Mucosa of rectum (tissue), 2 donors: ENCODE measurements around the gene ARID5B.

Experiments
- H3K27ac ChIP-seq, 2 donors: one replicate each; pipeline ENCODE4 v1.7.0; 2013; ENCODE audit warnings: inconsistent platforms in 2 of 2, low read depth in 2 of 2, low read length in 2 of 2
- H3K27me3 ChIP-seq, 2 donors: one replicate each; pipeline ENCODE4 v1.7.0; 2013; ENCODE audit warnings: low read length in 2 of 2; ENCODE audit not compliant: control insufficient read depth in 2 of 2, insufficient read depth in 2 of 2
- H3K36me3 ChIP-seq, 2 donors: one replicate each; pipeline ENCODE4 v1.7.0; 2013; ENCODE audit warnings: low read length in 2 of 2; ENCODE audit not compliant: control insufficient read depth in 2 of 2, insufficient read depth in 2 of 2
- H3K4me1 ChIP-seq, 2 donors: one replicate each; pipeline ENCODE4 v1.7.0; 2013; ENCODE audit warnings: low read length in 2 of 2, mild to moderate bottlenecking in 1 of 2; ENCODE audit not compliant: control insufficient read depth in 2 of 2, insufficient read depth in 2 of 2
- H3K4me3 ChIP-seq, 2 donors: one replicate each; pipeline ENCODE4 v1.7.0; 2013; ENCODE audit warnings: low read length in 2 of 2
- H3K9ac ChIP-seq, 2 donors: one replicate each; pipeline ENCODE4 v1.7.0; 2013; ENCODE audit warnings: low read length in 2 of 2, low read depth in 1 of 2, mild to moderate bottlenecking in 1 of 2
- H3K9me3 ChIP-seq, 2 donors: one replicate each; pipeline ENCODE4 v1.7.0; 2013; ENCODE audit warnings: low read length in 2 of 2; ENCODE audit not compliant: control insufficient read depth in 2 of 2
- donor health status: healthy.
- donor health status: Normal muscosa, but diverticular disease.

Gene ARID5B

DNA sequence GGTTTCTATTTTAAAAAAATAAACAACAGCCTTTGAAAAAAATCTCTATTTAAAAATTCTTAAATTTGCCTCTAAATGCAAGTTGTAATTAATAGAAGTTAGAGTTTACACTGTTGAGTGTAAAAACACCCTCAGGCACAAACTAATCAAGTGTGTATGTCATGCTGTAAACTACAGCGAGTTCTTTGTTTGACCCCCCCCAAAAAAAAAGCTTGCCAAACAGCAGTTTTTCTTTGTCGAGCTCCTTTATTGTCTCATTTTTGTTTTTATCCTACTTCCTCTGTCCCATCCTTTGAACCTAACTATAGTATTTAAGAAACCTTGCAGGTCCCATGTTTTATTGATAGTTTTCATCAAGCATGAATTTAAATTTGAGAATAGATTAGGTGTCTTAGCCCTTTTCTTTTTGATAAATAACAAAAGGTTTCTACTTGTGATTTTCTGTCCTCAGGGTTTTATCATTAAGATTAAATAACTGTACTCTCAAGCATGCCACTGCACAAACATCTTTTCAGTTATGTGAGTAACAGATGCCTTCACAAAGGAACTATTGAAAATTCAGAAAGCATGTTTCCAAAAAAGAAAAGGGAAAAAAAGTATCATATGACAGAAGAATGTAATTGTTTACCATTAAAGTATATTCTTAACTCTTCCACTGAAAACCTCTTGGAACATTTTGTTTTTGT is 176.0 kb downstream of the ARID5B start:
- H3K4me1 ChIP-seq: peaks cover 9 to 15% of the 10 kb centered on the region in 2 donors
- no peak overlapping the region for H3K4me3 ChIP-seq
- H3K9ac ChIP-seq: no peak overlapping the region
- H3K9me3 ChIP-seq: no peaks in the 10 kb centered on the region
- H3K27ac ChIP-seq: no peak overlapping the region
- H3K27me3 ChIP-seq: no peaks in the 10 kb centered on the region
- H3K36me3 ChIP-seq: peaks cover 17 to 21% of the 10 kb centered on the region in 2 donors

DNA sequence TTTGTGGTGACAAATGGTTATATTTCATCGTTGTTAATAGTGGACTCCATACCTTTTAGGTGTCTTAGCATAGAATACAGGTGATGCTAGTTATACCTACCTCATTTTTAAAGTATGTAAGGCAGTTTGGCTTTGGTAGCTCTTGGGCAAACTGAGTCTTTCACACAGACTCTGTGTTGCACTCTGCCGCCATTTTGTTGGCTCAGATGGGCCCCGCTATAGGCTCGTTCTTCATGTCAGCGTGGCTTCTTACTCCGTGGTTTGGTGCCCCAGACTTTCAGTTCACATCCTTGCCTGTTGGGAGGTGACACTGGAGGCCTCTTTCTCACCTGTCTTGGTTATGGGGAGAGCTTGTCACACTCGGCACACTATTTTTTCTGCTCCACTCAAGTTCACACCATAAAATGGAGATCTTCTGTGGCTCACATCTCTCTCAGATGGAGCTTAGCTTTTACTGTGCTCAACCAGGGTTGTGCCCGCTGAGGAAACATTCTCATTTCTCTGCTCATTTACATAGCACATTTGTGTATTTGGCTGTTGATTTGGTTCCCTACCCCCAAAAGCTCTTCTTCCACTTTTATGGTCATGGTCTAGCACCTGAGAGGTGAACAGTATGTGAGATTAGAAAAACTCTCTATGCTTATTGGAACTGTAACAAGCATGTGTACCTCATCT is 178.5 kb downstream of the ARID5B start:
- Histone ChIP-seq H3K36me3 (peaks cover 6 to 9% of the 10 kb centered on the region in 2 donors), H3K9ac (no peak overlapping the region), H3K27me3 (no peaks in the 10 kb centered on the region), H3K4me3 (no peak overlapping the region), H3K9me3 (no peaks in the 10 kb centered on the region), H3K4me1 (peaks cover 21 to 27% of the 10 kb centered on the region in 2 donors), H3K27ac (no peak overlapping the region)

DNA sequence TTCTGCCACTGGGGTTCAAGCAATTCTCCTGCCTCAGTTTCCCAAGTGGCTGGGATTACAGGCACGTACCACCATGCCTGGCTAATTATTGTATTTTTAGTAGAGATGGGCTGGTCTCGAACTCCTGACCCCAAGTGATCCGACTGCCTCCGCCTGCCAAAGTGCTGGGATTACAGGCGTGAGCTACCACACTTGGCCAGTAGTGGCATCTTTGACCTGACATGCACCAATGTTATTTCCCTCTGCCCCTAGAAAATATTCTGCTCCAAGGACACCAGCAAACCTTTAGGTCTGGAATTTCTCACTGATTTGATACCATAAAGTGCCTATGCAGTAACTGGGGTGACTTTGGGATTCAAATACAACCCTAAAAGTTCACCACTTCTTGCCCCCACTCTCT is 179.4 kb downstream of the ARID5B start:
- no peaks in the 10 kb centered on the region for H3K27me3 ChIP-seq
- H3K36me3 ChIP-seq: peaks cover 4 to 15% of the 10 kb centered on the region in 2 donors
- H3K4me3 ChIP-seq: no peak overlapping the region
- peak overlapping the region in 1 of 2 donors; percentile 23 for H3K27ac ChIP-seq
- no peak overlapping the region for H3K9ac ChIP-seq
- peaks cover 21 to 27% of the 10 kb centered on the region in 2 donors for H3K4me1 ChIP-seq
- no peaks in the 10 kb centered on the region for H3K9me3 ChIP-seq

DNA sequence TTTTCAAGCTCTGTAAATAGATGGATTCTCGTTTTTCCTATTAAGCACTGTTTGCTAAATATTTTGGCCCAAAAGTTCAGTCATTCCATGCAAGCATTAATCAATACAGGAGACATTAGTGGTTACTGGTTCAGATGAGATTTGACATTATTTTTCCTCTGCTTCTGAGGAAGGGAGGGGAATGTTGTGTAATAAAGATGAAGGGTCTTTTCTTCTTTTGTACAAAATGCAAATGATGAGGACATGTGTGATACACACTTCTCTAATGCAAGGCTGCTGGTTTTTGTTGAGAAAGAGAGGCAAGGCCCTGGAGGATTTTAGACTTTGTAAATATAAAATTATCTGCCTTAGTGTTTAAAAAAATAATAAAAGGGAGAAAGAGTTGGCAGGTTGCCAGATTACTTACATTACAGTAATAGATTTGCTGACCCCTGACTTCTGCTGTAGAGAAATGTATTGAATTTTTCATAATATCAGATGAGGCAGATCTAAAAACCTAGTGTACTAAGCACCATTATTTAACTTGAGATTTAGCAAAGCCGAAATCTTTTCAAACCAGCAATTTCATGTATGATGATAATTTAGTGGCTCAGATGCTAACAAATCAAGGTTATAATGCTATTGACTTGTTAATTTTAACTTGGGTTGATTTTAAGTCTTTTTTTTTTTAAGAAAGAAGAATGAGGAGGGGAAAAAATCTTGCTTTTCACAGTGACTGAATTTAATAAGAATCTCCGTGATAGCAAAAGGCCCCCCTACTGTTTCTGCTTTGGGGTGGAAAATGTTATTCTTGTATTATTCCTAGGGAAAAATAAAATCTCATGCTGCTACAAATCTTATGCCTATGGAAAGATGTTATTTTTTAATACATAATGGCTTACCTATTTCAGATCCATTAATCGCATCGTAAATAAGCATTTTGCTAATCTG is 180.1 kb downstream of the ARID5B start:
- Histone ChIP-seq H3K27ac (peak overlapping the region; percentile 77 to 83), H3K9ac (no peak overlapping the region), H3K36me3 (peaks cover 6 to 18% of the 10 kb centered on the region in 2 donors), H3K4me3 (peak overlapping the region in 1 of 2 donors; percentile 24), H3K27me3 (no peaks in the 10 kb centered on the region), H3K9me3 (no peaks in the 10 kb centered on the region), H3K4me1 (peaks cover 21 to 27% of the 10 kb centered on the region in 2 donors)

DNA sequence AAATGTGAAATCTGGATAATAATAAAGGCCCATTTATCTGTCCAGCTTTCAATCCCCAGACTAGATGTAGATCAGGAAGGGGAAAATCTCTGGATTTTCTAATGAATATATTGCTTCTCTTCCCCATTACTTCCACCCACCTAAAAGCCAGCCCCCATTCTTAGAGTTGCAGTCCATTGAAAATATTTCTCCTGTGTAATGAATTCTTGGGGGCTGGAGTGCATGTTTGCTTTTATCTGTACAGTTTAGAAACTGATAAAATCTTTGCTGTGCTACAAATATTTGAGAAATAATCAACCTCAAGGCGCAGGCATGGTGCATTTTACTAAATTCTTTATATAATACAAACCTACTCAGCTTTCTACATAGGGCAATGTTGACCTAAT is 180.8 kb downstream of the ARID5B start:
- peak overlapping the region in 1 of 2 donors; percentile 21 for H3K9ac ChIP-seq
- H3K27ac ChIP-seq: peak overlapping the region; percentile 77 to 83
- H3K27me3 ChIP-seq: no peaks in the 10 kb centered on the region
- peaks cover 6 to 18% of the 10 kb centered on the region in 2 donors for H3K36me3 ChIP-seq
- H3K9me3 ChIP-seq: no peaks in the 10 kb centered on the region
- peak overlapping the region in 1 of 2 donors; percentile 62 for H3K4me3 ChIP-seq
- H3K4me1 ChIP-seq: peaks cover 21 to 23% of the 10 kb centered on the region in 2 donors

DNA sequence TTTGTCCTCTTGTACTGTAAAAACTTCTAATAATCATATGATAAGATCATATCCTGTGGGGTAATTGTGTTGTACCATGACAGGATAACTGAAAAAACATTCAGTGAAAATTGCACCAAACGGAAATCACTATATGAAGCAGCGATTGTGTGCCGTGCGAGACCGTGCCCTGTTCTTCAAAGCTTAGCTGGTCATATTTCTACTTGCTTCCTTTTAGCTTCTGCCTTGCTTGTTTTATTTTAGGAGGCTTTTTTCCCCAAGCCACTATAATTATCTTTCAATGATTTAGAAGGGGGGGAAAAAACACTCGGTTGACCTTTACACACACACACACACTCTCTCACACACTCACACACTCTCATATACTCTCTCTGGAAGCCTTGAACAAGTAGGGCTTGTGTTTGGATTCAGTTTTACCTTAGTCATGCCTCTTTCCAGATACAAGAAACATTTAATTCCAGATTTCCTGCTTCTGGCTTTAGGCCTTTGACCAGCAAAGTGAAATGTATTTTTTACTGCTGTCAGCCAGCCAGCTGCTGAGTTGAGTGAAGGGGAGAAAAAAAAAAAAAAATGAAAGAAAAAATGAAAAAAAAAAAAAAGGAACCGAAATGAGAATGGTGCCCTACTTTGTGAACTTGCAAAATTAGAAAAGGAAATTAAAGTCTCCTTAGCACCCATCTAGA is 181.4 kb downstream of the ARID5B start:
- H3K4me1 ChIP-seq: peaks cover 21 to 23% of the 10 kb centered on the region in 2 donors
- H3K9me3 ChIP-seq: no peaks in the 10 kb centered on the region
- H3K4me3 ChIP-seq: peak overlapping the region; percentile 14 to 62
- H3K27me3 ChIP-seq: no peaks in the 10 kb centered on the region
- H3K27ac ChIP-seq: peak overlapping the region; percentile 77 to 83
- peaks cover 6 to 18% of the 10 kb centered on the region in 2 donors for H3K36me3 ChIP-seq
- peak overlapping the region; percentile 0 to 21 for H3K9ac ChIP-seq

DNA sequence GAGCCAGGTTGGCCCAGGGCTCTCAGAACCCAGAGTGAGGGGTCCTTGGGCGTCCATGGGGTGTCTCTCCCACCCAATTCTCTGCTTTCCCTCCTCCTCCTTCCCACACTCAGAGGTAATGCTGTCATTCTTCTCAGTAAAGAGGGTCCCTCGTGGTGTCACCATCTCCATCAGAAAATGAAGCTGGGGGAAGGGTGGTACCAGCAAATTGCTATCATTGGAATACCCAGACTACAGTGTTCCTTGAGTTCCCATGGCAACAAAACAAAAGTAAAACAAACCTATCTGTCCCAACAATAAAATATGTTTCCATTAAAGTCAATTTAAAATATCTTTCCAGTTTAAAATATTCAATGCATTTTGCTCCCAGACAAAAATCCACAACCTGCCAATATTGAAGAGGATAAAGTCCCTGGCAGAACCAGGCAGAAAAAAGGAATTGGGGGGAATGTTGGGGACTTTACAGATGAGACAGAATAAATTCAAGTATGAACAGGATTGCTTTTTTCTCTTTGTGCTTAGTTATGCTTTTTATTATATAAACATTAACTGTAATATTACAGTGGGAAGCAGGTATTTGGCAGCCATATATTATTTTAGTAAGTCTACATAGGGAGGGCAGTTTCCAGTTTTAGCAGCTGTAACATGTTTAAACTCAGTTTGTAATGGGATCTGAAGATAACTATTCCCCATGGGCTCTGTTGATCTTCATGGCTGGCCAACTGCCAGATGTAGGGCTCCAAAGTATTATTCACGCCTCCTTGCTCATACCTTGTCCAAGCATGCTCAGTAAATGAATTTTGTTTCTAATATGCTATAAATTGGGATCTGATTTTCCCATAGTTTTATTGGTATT is 182.1 kb downstream of the ARID5B start:
- H3K27ac ChIP-seq: peak overlapping the region; percentile 77 to 83
- peak overlapping the region; percentile 0 to 21 for H3K9ac ChIP-seq
- peaks cover 6 to 24% of the 10 kb centered on the region in 2 donors for H3K36me3 ChIP-seq
- peak overlapping the region in 1 of 2 donors; percentile 45 for H3K4me3 ChIP-seq
- H3K4me1 ChIP-seq: peaks cover 21 to 23% of the 10 kb centered on the region in 2 donors
- H3K9me3 ChIP-seq: no peaks in the 10 kb centered on the region
- H3K27me3 ChIP-seq: no peaks in the 10 kb centered on the region

DNA sequence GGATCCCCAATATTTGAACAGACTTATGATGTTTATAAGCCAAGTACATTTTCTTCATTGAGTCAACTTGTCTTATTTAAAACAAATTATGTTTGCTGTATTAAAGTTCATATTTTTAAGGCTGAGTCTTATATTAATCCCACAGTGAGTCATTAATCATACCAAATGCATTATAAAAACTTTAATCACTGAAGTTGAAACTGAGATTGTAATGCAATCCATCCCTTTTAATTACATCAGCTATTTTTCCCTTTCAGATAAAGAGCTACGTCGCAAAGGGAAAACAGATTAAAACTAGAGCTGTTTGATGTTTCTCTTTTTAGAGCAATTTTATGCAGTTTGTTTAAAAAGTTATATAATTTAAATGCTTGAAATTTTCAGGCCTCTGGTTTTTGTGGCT is 183.0 kb downstream of the ARID5B start:
- H3K27ac ChIP-seq: peak overlapping the region in 1 of 2 donors; percentile 35
- H3K9ac ChIP-seq: no peak overlapping the region
- no peak overlapping the region for H3K4me3 ChIP-seq
- H3K36me3 ChIP-seq: peaks cover 6 to 23% of the 10 kb centered on the region in 2 donors
- peaks cover 21 to 23% of the 10 kb centered on the region in 2 donors for H3K4me1 ChIP-seq
- H3K27me3 ChIP-seq: no peaks in the 10 kb centered on the region
- H3K9me3 ChIP-seq: no peaks in the 10 kb centered on the region

DNA sequence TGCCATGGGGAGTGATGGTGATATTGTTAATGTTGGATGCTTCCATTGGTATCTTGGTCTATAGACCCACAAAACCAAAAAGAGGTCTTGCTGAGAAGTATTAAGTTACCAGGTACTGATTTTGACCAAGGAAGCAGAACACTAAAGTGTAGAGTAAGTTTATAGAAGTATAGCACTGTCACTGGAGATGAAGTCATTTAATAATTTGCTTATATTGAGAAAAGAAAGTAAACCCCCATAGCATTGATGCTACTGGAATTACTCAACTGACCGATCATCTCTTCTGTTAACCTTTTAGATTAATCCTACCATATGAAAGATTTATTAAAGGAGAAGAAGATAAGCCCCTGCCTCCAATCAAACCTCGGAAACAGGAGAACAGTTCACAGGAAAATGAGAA is 183.9 kb downstream of the ARID5B start:
- H3K4me1 ChIP-seq: peaks cover 17 to 23% of the 10 kb centered on the region in 2 donors
- no peak overlapping the region for H3K9ac ChIP-seq
- H3K9me3 ChIP-seq: no peaks in the 10 kb centered on the region
- no peaks in the 10 kb centered on the region for H3K27me3 ChIP-seq
- H3K27ac ChIP-seq: no peak overlapping the region
- peaks cover 14 to 25% of the 10 kb centered on the region in 2 donors for H3K36me3 ChIP-seq
- H3K4me3 ChIP-seq: no peak overlapping the region
